Upper lobe of left lung (tissue), 4 donors: Measurements from ENCODE around the gene VASN.

Experiments used
- CTCF ChIP-seq, 6 experiments: fragments of 450-650 bp in 4 of 6; fragments of 200-600 bp in 2 of 6; sonication (generic) in 2 of 6; IDR thresholded peaks; one replicate each; pipeline ENCODE4 v1.5.1; 2016 to 2019; ENCODE audit warnings: antibody characterized with exemption in 6 of 6
- POLR2A ChIP-seq, 4 donors: fragments of 450-650 bp; IDR thresholded peaks; one replicate each; pipeline ENCODE4 v1.5.1; 2016 to 2017; ENCODE audit warnings: antibody characterized with exemption in 4 of 4, mild to moderate bottlenecking in 2 of 4
- POLR2AphosphoS5 ChIP-seq, 2 donors: sonication (generic); formaldehyde crosslinking; IDR thresholded peaks; one replicate each; pipeline ENCODE4 v1.5.1; 2017; ENCODE audit warnings: antibody characterized with exemption in 2 of 2

- TF ChIP-seq CTCF (IDR thresholded peaks at IDR 0.05): no peak
- no peak for TF ChIP-seq POLR2A (IDR thresholded peaks at IDR 0.05)
- no peak for TF ChIP-seq POLR2AphosphoS5 (IDR thresholded peaks at IDR 0.05)
These were observed 31.2 kb upstream of the VASN start for GRCh38 chr16:4340443-4340842.
